Neutrophil (primary cell): ENCODE data around the gene PIN4.
"Not testable (repeated sequence)": the region's sequence is repeated elsewhere in the genome, so short reads cannot be mapped to it uniquely, and the experiment has no call there.

Source experiments
- H3K27ac ChIP-seq: fragments of 200-600 bp; sonication (generic); 2 replicates; pipeline ENCODE4 v1.5.1; 2016; ENCODE audit warnings: mild to moderate bottlenecking, moderate library complexity
- H3K27me3 ChIP-seq: fragments of 200-600 bp; sonication (generic); 2 replicates; pipeline ENCODE4 v1.6.0; 2016; ENCODE audit warnings: mild to moderate bottlenecking
- H3K36me3 ChIP-seq: fragments of 200-600 bp; sonication (generic); 2 replicates; pipeline ENCODE4 v1.5.1; 2017
- H3K4me1 ChIP-seq, 2 experiments: fragments of 200-600 bp in 1 of 2; sonication (generic) in 1 of 2; 1 replicate in 1 of 2; 2 replicates in 1 of 2; pipeline versions ENCODE4 v1.5.1 to v1.6.1; 2013 to 2016; ENCODE audit warnings: low read depth in 1 of 2, low read length in 1 of 2, mild to moderate bottlenecking in 1 of 2, moderate library complexity in 1 of 2; ENCODE audit not compliant: control insufficient read depth in 1 of 2, insufficient read depth in 1 of 2
- H3K4me3 ChIP-seq, 2 experiments: fragments of 200-600 bp in 1 of 2; sonication (generic) in 1 of 2; 1 replicate in 1 of 2; 2 replicates in 1 of 2; pipeline ENCODE4 v1.5.1; 2013 to 2016; ENCODE audit warnings: low read depth in 1 of 2, low read length in 1 of 2, mild to moderate bottlenecking in 1 of 2, moderate library complexity in 1 of 2
- H3K9me3 ChIP-seq: fragments of 200-600 bp; sonication (generic); 2 replicates; pipeline ENCODE4 v1.5.1; 2016
- TF ChIP-seq, protein P1 (sequence below): fragments of 200-600 bp; sonication (generic); IDR thresholded peaks from 2 replicates; pipeline ENCODE4 v1.5.1; 2016; ENCODE audit warnings: antibody characterized with exemption

PIN4 gene

GRCh38 chrX:72146527-72146926, 35.0 kb upstream of the PIN4 start:
- H3K36me3 ChIP-seq: peaks cover 48% of the 10 kb centered on the region
- H3K27ac ChIP-seq: no peak overlapping the region
- H3K4me3 ChIP-seq: no peak overlapping the region
- no peaks in the 10 kb centered on the region for H3K4me1 ChIP-seq
- no peaks in the 10 kb centered on the region for H3K27me3 ChIP-seq
- H3K9me3 ChIP-seq: no peaks in the 10 kb centered on the region
- TF ChIP-seq, protein P1, sequence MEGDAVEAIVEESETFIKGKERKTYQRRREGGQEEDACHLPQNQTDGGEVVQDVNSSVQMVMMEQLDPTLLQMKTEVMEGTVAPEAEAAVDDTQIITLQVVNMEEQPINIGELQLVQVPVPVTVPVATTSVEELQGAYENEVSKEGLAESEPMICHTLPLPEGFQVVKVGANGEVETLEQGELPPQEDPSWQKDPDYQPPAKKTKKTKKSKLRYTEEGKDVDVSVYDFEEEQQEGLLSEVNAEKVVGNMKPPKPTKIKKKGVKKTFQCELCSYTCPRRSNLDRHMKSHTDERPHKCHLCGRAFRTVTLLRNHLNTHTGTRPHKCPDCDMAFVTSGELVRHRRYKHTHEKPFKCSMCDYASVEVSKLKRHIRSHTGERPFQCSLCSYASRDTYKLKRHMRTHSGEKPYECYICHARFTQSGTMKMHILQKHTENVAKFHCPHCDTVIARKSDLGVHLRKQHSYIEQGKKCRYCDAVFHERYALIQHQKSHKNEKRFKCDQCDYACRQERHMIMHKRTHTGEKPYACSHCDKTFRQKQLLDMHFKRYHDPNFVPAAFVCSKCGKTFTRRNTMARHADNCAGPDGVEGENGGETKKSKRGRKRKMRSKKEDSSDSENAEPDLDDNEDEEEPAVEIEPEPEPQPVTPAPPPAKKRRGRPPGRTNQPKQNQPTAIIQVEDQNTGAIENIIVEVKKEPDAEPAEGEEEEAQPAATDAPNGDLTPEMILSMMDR: no peak

GRCh38 chrX:72158773-72159172, 22.8 kb upstream of the PIN4 start:
- TF ChIP-seq, protein P1: no peak
- Histone ChIP-seq H3K27ac (no peak overlapping the region), H3K4me1 (no peaks in the 10 kb centered on the region), H3K9me3 (no peaks in the 10 kb centered on the region), H3K4me3 (no peak overlapping the region), H3K36me3 (no peaks in the 10 kb centered on the region), H3K27me3 (no peaks in the 10 kb centered on the region)

DNA sequence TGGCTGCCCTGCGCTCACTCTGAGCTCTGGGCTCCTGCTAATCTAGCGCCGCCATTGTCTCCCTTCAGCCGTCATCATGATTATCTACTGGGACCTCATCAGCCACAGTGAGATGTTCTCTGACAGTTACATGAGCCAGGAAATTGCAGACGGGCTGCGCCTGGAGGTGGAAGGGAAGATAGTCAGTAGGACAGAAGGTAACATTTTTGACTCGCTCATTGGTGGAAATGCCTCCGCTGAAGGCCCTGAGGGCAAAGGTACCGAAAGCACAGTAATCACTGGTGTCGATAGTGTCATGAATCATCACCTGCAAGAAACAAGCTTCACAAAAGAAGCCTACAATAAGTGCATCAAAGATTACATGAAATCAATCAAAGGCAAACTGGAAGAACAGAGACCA, 21.8 kb upstream of the PIN4 start:
- TF ChIP-seq, protein P1: no peak
- H3K27ac ChIP-seq: no peak overlapping the region
- H3K9me3 ChIP-seq: no peaks in the 10 kb centered on the region

GRCh38 chrX:72165551-72165950, 16.0 kb upstream of the PIN4 start:
- no peaks in the 10 kb centered on the region for H3K4me1 ChIP-seq
- no peaks in the 10 kb centered on the region for H3K27me3 ChIP-seq
- no peaks in the 10 kb centered on the region for H3K9me3 ChIP-seq
- H3K27ac ChIP-seq: no peak overlapping the region
- TF ChIP-seq, protein P1: no peak
- H3K4me3 ChIP-seq: no peak overlapping the region
- no peaks in the 10 kb centered on the region for H3K36me3 ChIP-seq

More for the DNA sequence above, 21.8 kb upstream of the PIN4 start:
- H3K36me3 ChIP-seq: no peaks in the 10 kb centered on the region
- H3K4me3 ChIP-seq: no peak overlapping the region
- no peaks in the 10 kb centered on the region for H3K27me3 ChIP-seq
- H3K4me1 ChIP-seq: no peaks in the 10 kb centered on the region

- no peak overlapping the region for H3K27ac ChIP-seq
- H3K9me3 ChIP-seq: no peaks in the 10 kb centered on the region
Measured at GRCh38 chrX:72169008-72169728, 12.4 kb upstream of the PIN4 start.

DNA sequence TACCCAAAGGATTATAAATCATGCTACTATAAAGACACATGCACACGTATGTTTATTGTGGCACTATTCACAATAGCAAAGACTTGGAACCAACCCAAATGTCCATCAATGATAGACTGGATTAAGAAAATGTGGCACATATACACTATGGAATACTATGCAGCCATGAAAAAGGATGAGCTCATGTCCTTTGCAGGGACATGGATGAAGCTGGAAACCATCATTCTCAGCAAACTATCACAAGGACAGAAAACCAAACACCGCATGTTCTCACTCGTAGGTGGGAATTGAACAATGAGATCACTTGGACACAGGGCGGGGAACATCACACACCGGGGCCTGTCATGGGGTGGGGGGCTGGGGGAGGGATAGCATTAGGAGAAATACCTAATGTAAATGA, 5.3 kb upstream of the PIN4 start:
- H3K27ac ChIP-seq, H3K36me3 ChIP-seq, H3K4me3 ChIP-seq, H3K9me3 ChIP-seq, H3K4me1 ChIP-seq, H3K27me3 ChIP-seq: not testable (repeated sequence)

More at GRCh38 chrX:72169008-72169728, 12.4 kb upstream of the PIN4 start:
- no peaks in the 10 kb centered on the region for H3K36me3 ChIP-seq
- TF ChIP-seq, protein P1: no peak
- no peaks in the 10 kb centered on the region for H3K27me3 ChIP-seq
- no peaks in the 10 kb centered on the region for H3K4me1 ChIP-seq
- H3K4me3 ChIP-seq: no peak overlapping the region
